Astrocyte (in vitro differentiated cells and primary cell): ENCODE results near the gene CABLES1.

Experiments
- EZH2 ChIP-seq: IDR thresholded peaks from 2 replicates; pipeline ENCODE4 v1.6.1; 2012; ENCODE audit warnings: mild to moderate bottlenecking, low read length, inconsistent platforms; ENCODE audit not compliant: insufficient read depth
- TF ChIP-seq, protein P1 (sequence below): IDR thresholded peaks from 2 replicates; pipeline ENCODE4 v1.5.1; 2011; ENCODE audit warnings: low read depth, mild to moderate bottlenecking, inconsistent platforms, low read length, moderate library complexity; ENCODE audit not compliant: insufficient read depth

- TF ChIP-seq, protein P1, sequence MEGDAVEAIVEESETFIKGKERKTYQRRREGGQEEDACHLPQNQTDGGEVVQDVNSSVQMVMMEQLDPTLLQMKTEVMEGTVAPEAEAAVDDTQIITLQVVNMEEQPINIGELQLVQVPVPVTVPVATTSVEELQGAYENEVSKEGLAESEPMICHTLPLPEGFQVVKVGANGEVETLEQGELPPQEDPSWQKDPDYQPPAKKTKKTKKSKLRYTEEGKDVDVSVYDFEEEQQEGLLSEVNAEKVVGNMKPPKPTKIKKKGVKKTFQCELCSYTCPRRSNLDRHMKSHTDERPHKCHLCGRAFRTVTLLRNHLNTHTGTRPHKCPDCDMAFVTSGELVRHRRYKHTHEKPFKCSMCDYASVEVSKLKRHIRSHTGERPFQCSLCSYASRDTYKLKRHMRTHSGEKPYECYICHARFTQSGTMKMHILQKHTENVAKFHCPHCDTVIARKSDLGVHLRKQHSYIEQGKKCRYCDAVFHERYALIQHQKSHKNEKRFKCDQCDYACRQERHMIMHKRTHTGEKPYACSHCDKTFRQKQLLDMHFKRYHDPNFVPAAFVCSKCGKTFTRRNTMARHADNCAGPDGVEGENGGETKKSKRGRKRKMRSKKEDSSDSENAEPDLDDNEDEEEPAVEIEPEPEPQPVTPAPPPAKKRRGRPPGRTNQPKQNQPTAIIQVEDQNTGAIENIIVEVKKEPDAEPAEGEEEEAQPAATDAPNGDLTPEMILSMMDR: no peak
- TF ChIP-seq EZH2: no peak
These were observed 41.6 kb downstream of the CABLES1 start for GRCh38 chr18:23176701-23177432.
